Thyroid gland (tissue), 4 donors: ENCODE measurements around the gene KCNAB1. TPM values are rescaled to one million over a fixed set of nuclear protein-coding genes. Genes with fewer than 3 reads are reported as not detected.

ENCODE experiments used
- DNase-seq, 2 donors: peaks; one replicate each; pipeline ENCODE4 v3.0.0-alpha.2; 2019
- H3K27ac ChIP-seq, 3 donors: fragments of 200-600 bp; sonication (generic); 1 replicate in 2 of 3; 2 replicates in 1 of 3; pipeline ENCODE4 v1.5.1; 2016 to 2019; ENCODE audit warnings: mild to moderate bottlenecking in 1 of 3, moderate library complexity in 1 of 3
- H3K27me3 ChIP-seq: fragments of 200-600 bp; sonication (generic); one replicate; pipeline ENCODE4 v1.5.1; 2019
- H3K36me3 ChIP-seq, 2 donors: fragments of 200-600 bp; sonication (generic); one replicate each; pipeline ENCODE4 v1.5.1; 2016 to 2019
- H3K4me1 ChIP-seq, 2 donors: fragments of 200-600 bp; sonication (generic); one replicate each; pipeline ENCODE4 v1.5.1; 2017 to 2019
- H3K4me3 ChIP-seq, 3 donors: fragments of 200-600 bp; sonication (generic); replicated peaks in 1 of 3; 1 replicate in 2 of 3; 2 replicates in 1 of 3; pipeline ENCODE4 v1.5.1; 2016; ENCODE audit warnings: mild to moderate bottlenecking in 1 of 3
- H3K9me3 ChIP-seq: fragments of 200-600 bp; sonication (generic); one replicate; pipeline ENCODE4 v1.5.1; 2017
- POLR2A ChIP-seq, 2 donors: fragments of 450-650 bp; IDR thresholded peaks; one replicate each; pipeline ENCODE4 v1.6.1; 2017; ENCODE audit warnings: antibody characterized with exemption in 2 of 2, mild to moderate bottlenecking in 2 of 2, moderate library complexity in 1 of 2
- WGBS, 2 donors: methylation state at CpG; one replicate each; pipeline ENCODE4 v1.1.5; 2017; 5-methylcytosine and 5-hydroxymethylcytosine counted together
- intact Hi-C: fragments of 100-400 bp; cut with DNase I; formaldehyde crosslinking; loops from one replicate; pipeline ENCODE4 v1.15.1; 2023
- total RNA-seq, 4 donors: library from RNA; depleted of rRNA; stranded (reverse); fragments of >200 nt; gene quantifications; one replicate each; pipeline ENCODE4 v1.2.3, GENCODE V29; 2016
- TF ChIP-seq, protein P1 (sequence below), 6 experiments: fragments of 200-600 bp in 3 of 6; fragments of 450-650 bp in 3 of 6; sonication (generic) in 3 of 6; IDR thresholded peaks; one replicate each; pipeline ENCODE4 v1.5.1; 2016 to 2019; ENCODE audit warnings: antibody characterized with exemption in 6 of 6, mild to moderate bottlenecking in 2 of 6, inconsistent platforms in 1 of 6, moderate library complexity in 1 of 6

Gene KCNAB1
- total RNA-seq, 4 donors from 2014 or later: 19.3 to 26.1 (median 22.9) TPM

DNA sequence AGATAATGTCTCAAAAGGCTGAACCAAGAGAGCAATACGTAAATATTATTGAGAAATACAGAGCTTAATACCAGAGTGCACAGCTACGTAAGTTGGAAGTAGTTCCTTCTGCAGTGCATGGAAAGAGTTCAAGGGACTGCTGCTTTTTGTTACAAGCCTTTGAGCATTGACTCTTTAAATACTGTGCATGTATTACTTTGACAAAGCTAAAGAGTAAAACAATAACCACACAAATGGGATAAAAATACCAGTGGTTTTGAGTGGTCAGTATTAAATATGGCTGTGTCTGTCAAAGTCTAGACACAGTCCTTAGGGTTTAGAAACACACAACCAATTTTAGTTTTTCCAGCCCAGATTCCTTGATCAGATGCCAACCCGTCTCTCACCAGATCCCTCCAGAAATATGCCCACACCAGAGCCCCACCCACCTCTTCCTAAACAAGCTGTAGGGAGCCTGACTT is 372.5 kb downstream of the KCNAB1 start:
- TF ChIP-seq, protein P1, sequence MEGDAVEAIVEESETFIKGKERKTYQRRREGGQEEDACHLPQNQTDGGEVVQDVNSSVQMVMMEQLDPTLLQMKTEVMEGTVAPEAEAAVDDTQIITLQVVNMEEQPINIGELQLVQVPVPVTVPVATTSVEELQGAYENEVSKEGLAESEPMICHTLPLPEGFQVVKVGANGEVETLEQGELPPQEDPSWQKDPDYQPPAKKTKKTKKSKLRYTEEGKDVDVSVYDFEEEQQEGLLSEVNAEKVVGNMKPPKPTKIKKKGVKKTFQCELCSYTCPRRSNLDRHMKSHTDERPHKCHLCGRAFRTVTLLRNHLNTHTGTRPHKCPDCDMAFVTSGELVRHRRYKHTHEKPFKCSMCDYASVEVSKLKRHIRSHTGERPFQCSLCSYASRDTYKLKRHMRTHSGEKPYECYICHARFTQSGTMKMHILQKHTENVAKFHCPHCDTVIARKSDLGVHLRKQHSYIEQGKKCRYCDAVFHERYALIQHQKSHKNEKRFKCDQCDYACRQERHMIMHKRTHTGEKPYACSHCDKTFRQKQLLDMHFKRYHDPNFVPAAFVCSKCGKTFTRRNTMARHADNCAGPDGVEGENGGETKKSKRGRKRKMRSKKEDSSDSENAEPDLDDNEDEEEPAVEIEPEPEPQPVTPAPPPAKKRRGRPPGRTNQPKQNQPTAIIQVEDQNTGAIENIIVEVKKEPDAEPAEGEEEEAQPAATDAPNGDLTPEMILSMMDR (IDR thresholded peaks at IDR 0.05): no peak
- TF ChIP-seq POLR2A (IDR thresholded peaks at IDR 0.05): no peak

DNA sequence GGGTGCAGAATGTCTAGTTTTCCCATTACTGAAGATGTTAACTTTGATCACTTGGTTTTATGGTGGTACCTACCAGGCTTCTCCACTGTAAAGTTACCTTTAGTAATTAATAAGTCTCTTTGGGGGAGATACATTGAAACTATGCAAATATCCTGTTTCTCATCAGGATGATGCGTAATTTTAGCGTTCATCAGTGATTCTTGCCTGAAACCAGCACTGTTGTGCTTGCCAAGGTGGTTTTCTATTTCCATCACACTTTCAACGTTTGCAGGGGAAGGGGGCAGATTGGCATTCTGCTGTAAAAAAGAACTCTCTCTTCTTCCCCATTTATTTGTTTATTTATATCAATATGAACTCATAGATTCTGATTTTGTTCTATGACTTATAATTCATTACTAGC is 373.5 kb downstream of the KCNAB1 start:
- H3K4me3 ChIP-seq: no peak overlapping the region
- TF ChIP-seq, protein P1 (IDR thresholded peaks at IDR 0.05): no peak
- no peak for TF ChIP-seq POLR2A (IDR thresholded peaks at IDR 0.05)
- no peaks in the 10 kb centered on the region for H3K27me3 ChIP-seq
- WGBS, 2 donors: 89 to 94% methylated on average over 3 of the region's 3 CpGs
- intact Hi-C loops: no loop called here
- H3K4me1 ChIP-seq: peaks cover 12 to 24% of the 10 kb centered on the region in 2 donors
- H3K36me3 ChIP-seq: no peaks in the 10 kb centered on the region
- peak overlapping the region in 1 of 3 donors; percentile 59 for H3K27ac ChIP-seq
- no peaks in the 10 kb centered on the region for H3K9me3 ChIP-seq
- DNase-seq: no peak

More for the DNA sequence above, 372.5 kb downstream of the KCNAB1 start:
- 61 to 65% methylated on average over 3 of the region's 3 CpGs for WGBS, 2 donors
- peak overlapping the region in 1 of 3 donors; percentile 24 for H3K27ac ChIP-seq
- peak in 1 of 2 donors; percentile 26 for DNase-seq
- no peaks in the 10 kb centered on the region for H3K9me3 ChIP-seq
- H3K36me3 ChIP-seq: no peaks in the 10 kb centered on the region
- H3K27me3 ChIP-seq: no peaks in the 10 kb centered on the region
- intact Hi-C loops: no loop called here
- no peak overlapping the region for H3K4me3 ChIP-seq
- H3K4me1 ChIP-seq: peaks cover 20 to 33% of the 10 kb centered on the region in 2 donors

DNA sequence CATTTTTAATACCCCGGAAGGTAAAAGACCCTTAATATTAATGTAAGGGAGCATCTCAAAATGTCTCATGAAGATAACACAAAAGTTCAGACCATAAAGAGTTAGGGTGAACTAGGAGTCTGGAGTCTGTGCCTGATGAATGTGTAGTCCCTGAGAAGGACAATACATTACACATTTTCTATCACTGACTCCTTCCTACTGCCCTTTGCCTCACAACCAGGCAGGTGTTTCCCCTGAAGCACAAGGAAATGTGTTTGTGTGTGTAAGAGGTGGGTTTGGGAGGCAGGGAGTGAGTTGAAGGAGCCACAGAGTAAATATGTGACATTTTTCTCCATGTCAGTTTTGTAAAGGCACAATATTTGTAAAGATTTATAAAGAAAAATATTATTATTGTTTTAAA is 375.4 kb downstream of the KCNAB1 start:
- 97% methylated on average over 1 of the region's 1 CpG for WGBS, 2 donors
- no peak for TF ChIP-seq POLR2A (IDR thresholded peaks at IDR 0.05)
- TF ChIP-seq, protein P1 (IDR thresholded peaks at IDR 0.05): no peak
- Histone ChIP-seq H3K4me3 (no peak overlapping the region), H3K9me3 (no peaks in the 10 kb centered on the region), H3K36me3 (no peaks in the 10 kb centered on the region), H3K4me1 (peaks cover 12 to 21% of the 10 kb centered on the region in 2 donors), H3K27me3 (no peaks in the 10 kb centered on the region), H3K27ac (no peak overlapping the region)
- no peak for DNase-seq
- intact Hi-C loops: no loop called here

GRCh38 chr3:156497326-156497725 is 376.9 kb downstream of the KCNAB1 start:
- no peak for TF ChIP-seq POLR2A (IDR thresholded peaks at IDR 0.05)
- TF ChIP-seq, protein P1 (IDR thresholded peaks at IDR 0.05): no peak
- Histone ChIP-seq H3K27ac (no peak overlapping the region), H3K4me3 (no peak overlapping the region), H3K36me3 (no peaks in the 10 kb centered on the region), H3K9me3 (no peaks in the 10 kb centered on the region), H3K27me3 (no peaks in the 10 kb centered on the region), H3K4me1 (peaks cover 8 to 11% of the 10 kb centered on the region in 2 donors)
- 84 to 93% methylated on average over 1 of the region's 1 CpG for WGBS, 2 donors
- intact Hi-C loops: no loop called here
- DNase-seq: no peak

DNA sequence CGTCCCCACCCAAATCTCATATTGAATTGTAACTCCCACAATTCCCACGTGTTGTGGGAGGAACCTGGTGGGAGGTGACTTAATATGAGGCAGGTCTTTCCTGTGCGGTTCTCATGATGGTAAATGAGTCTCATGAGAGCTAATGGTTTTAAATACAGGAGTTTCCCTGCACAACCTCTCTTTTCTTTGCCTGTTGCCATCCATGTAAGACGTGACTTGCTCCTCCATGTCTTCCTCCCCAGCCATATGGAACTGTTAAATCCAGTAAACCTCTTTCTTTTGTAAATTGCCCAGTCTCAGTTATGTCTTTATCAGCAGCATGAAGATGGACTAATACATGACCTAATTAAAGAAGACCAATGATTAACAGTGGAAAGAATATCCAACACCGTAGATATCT is 377.9 kb downstream of the KCNAB1 start:
- DNase-seq: no peak
- Histone ChIP-seq H3K4me1 (peaks cover 0 to 3% of the 10 kb centered on the region in 2 donors), H3K36me3 (no peaks in the 10 kb centered on the region), H3K9me3 (no peaks in the 10 kb centered on the region), H3K4me3 (no peak overlapping the region), H3K27me3 (no peaks in the 10 kb centered on the region), H3K27ac (no peak overlapping the region)
- TF ChIP-seq, protein P1 (IDR thresholded peaks at IDR 0.05): no peak
- no peak for TF ChIP-seq POLR2A (IDR thresholded peaks at IDR 0.05)
- 93 to 94% methylated on average over 5 of the region's 5 CpGs for WGBS, 2 donors
- intact Hi-C loops: no loop called here
